Endodermal cell (in vitro differentiated cells): ENCODE data around the gene MAP4K4. TPM values are rescaled to one million over a fixed set of nuclear protein-coding genes. Genes with fewer than 3 reads are reported as not detected.

ENCODE experiments used
- DNase-seq: peaks from one replicate; pipeline ENCODE4 v3.0.0-alpha.2; 2017
- H3K27ac ChIP-seq: 2 replicates; pipeline ENCODE4 v1.5.1; 2013; ENCODE audit warnings: mild to moderate bottlenecking, low read depth, low read length, moderate library complexity
- H3K27me3 ChIP-seq: 2 replicates; pipeline ENCODE4 v1.6.1; 2013; ENCODE audit warnings: mild to moderate bottlenecking, low read length, moderate library complexity; ENCODE audit not compliant: insufficient read depth, control insufficient read depth, poor library complexity, severe bottlenecking
- H3K36me3 ChIP-seq: 2 replicates; pipeline ENCODE4 v1.7.0; 2013; ENCODE audit warnings: mild to moderate bottlenecking, low read length, moderate library complexity; ENCODE audit not compliant: control insufficient read depth, insufficient read depth
- H3K4me1 ChIP-seq: one replicate; pipeline ENCODE4 v1.7.0; 2013; ENCODE audit warnings: low read length; ENCODE audit not compliant: control insufficient read depth, insufficient read depth
- H3K4me3 ChIP-seq: 2 replicates; pipeline ENCODE4 v1.5.1; 2013; ENCODE audit warnings: mild to moderate bottlenecking, low read length, moderate library complexity
- H3K9ac ChIP-seq: 2 replicates; pipeline ENCODE4 v1.6.1; 2013; ENCODE audit warnings: mild to moderate bottlenecking, low read length, moderate library complexity; ENCODE audit not compliant: poor library complexity, severe bottlenecking; ENCODE audit errors: extremely low read depth
- H3K9me3 ChIP-seq: 2 replicates; pipeline ENCODE4 v1.6.1; 2013; ENCODE audit warnings: mild to moderate bottlenecking, low read length, moderate library complexity; ENCODE audit not compliant: control insufficient read depth
- H3K27ac Mint-ChIP-seq: 2 replicates; pipeline ENCODE4 v1.8.0; 2020; ENCODE audit warnings: mixed read lengths
- H3K27me3 Mint-ChIP-seq: 2 replicates; pipeline ENCODE4 v1.8.0; 2021; ENCODE audit warnings: mild to moderate bottlenecking, mixed read lengths; ENCODE audit not compliant: insufficient read depth
- H3K36me3 Mint-ChIP-seq: 2 replicates; pipeline ENCODE4 v1.8.0; 2020; ENCODE audit warnings: low read depth, mixed read lengths
- H3K4me1 Mint-ChIP-seq: 2 replicates; pipeline ENCODE4 v1.8.0; 2020; ENCODE audit warnings: mixed read lengths
- H3K4me3 Mint-ChIP-seq: 2 replicates; pipeline ENCODE4 v1.8.0; 2020; ENCODE audit warnings: mild to moderate bottlenecking, moderate library complexity, mixed read lengths
- H3K9me3 Mint-ChIP-seq: 2 replicates; pipeline ENCODE4 v1.8.0; 2020; ENCODE audit warnings: mild to moderate bottlenecking, mixed read lengths
- CTCF ChIP-seq: fragments of 200-600 bp; sonication (generic); conservative IDR thresholded peaks from 2 replicates; pipeline ENCODE4 v1.5.0; 2021; ENCODE audit warnings: antibody characterized with exemption, mild to moderate bottlenecking
- WGBS, 2 experiments: methylation state at CpG; one replicate each; pipeline versions ENCODE4 v1.1.5 to v1.1.7; 2013; ENCODE audit warnings: missing lambda C conversion rate in 2 of 2, mixed read lengths in 1 of 2; ENCODE audit not compliant: insufficient coverage in 1 of 2, insufficient read length in 1 of 2; 5-methylcytosine and 5-hydroxymethylcytosine counted together
- total RNA-seq, 2 donors: library from RNA; stranded (reverse); fragmentation: NEBNext Ultra II Directional in 1 of 2; extraction: Animal tissue kit (Norgen Biotek cat#: 25700) in 1 of 2; gene quantifications; 2 replicates in 1 of 2; 3 replicates in 1 of 2; pipeline ENCODE4 v1.2.1, GENCODE V29; 2021

MAP4K4 gene
- total RNA-seq, 2 donors from 2014 or later, result 130 to 142 TPM

DNA sequence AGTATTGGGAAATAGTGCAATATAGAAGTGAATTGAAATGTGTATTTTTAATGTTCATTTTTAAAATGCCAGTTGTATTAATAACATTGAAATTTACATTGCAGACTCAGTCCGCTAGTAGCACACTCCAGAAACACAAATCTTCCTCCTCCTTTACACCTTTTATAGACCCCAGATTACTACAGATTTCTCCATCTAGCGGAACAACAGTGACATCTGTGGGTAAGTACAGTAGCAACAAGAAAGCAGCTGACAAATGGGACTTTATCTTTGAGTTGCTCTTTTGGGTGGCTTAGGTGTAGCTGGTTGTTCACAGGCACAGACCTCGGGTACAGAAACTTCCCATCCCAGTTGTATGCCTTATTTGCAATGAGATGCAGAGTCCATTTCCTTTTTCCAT lies 176.0 kb downstream of the MAP4K4 start:
- H3K4me3 ChIP-seq, result no peak overlapping the region
- no peaks in the 10 kb centered on the region for H3K27me3 ChIP-seq
- no peak overlapping the region for H3K9ac ChIP-seq
- Mint-ChIP-seq H3K36me3 (peaks cover 79% of the 10 kb centered on the region), H3K4me1 (peaks cover 4% of the 10 kb centered on the region), H3K9me3 (no peaks in the 10 kb centered on the region), H3K27ac (no peak overlapping the region), H3K27me3 (no peaks in the 10 kb centered on the region), H3K4me3 (no peak overlapping the region)
- H3K4me1 ChIP-seq, result no peaks in the 10 kb centered on the region
- peaks cover 96% of the 10 kb centered on the region for H3K36me3 ChIP-seq
- WGBS, 2 experiments, result 86 to 100% methylated on average over 1 to 3 of the region's 3 CpGs
- H3K27ac ChIP-seq, result no peak overlapping the region
- H3K9me3 ChIP-seq, result no peaks in the 10 kb centered on the region
- DNase-seq, result no peak
- TF ChIP-seq CTCF, result peak; percentile 62

- H3K36me3 Mint-ChIP-seq, result peaks cover 76% of the 10 kb centered on the region
Observed at GRCh38 chr2:101874069-101874468, 176.6 kb downstream of the MAP4K4 start.

GRCh38 chr2:101879466-101879865 lies 182.0 kb downstream of the MAP4K4 start:
- Mint-ChIP-seq H3K27me3 (no peaks in the 10 kb centered on the region), H3K36me3 (peaks cover 63% of the 10 kb centered on the region), H3K27ac (no peak overlapping the region), H3K9me3 (no peaks in the 10 kb centered on the region), H3K4me3 (no peak overlapping the region), H3K4me1 (no peaks in the 10 kb centered on the region)
- Histone ChIP-seq H3K36me3 (peaks cover 87% of the 10 kb centered on the region), H3K4me3 (no peak overlapping the region), H3K9me3 (no peaks in the 10 kb centered on the region), H3K27me3 (no peaks in the 10 kb centered on the region), H3K27ac (no peak overlapping the region), H3K9ac (no peak overlapping the region), H3K4me1 (no peaks in the 10 kb centered on the region)
- no peak for DNase-seq
- TF ChIP-seq CTCF, result no peak

More at GRCh38 chr2:101874069-101874468, 176.6 kb downstream of the MAP4K4 start:
- Mint-ChIP-seq H3K27ac (no peak overlapping the region), H3K4me1 (peaks cover 4% of the 10 kb centered on the region), H3K4me3 (no peak overlapping the region), H3K9me3 (no peaks in the 10 kb centered on the region), H3K27me3 (no peaks in the 10 kb centered on the region)
- no peaks in the 10 kb centered on the region for H3K4me1 ChIP-seq
- no peak overlapping the region for H3K27ac ChIP-seq
- no peak for DNase-seq
- WGBS, 2 experiments, result 95% methylated on average over 3 of the region's 3 CpGs; no CpG with 5 or more reads in 1 of the 2 experiments
- H3K36me3 ChIP-seq, result peaks cover 95% of the 10 kb centered on the region
- no peaks in the 10 kb centered on the region for H3K27me3 ChIP-seq
- no peak overlapping the region for H3K9ac ChIP-seq
- TF ChIP-seq CTCF, result no peak
- H3K9me3 ChIP-seq, result no peaks in the 10 kb centered on the region
- H3K4me3 ChIP-seq, result no peak overlapping the region
